DOHH2 (cell line): ENCODE measurements around the gene VSIG2.

Experiments used
- CTCF ChIP-seq: fragments of 200-600 bp; sonication (generic); IDR thresholded peaks from one replicate; pipeline ENCODE4 v1.5.1; 2014; ENCODE audit warnings: antibody characterized with exemption, mild to moderate bottlenecking, low read depth, low read length; ENCODE audit not compliant: poor library complexity, severe bottlenecking
- EZH2phosphoT487 ChIP-seq: fragments of 200-600 bp; sonication (generic); IDR thresholded peaks from 2 replicates; pipeline ENCODE4 v1.6.1; 2017; ENCODE audit warnings: borderline replicate concordance, mild to moderate bottlenecking, antibody characterized with exemption, low read length, moderate library complexity, mixed read lengths

GRCh38 chr11:124739479-124740276 is 12.4 kb downstream of the VSIG2 start, which contains the start of gene NRGN:
- TF ChIP-seq CTCF: no peak
- TF ChIP-seq EZH2phosphoT487: no peak
